ENCODE results near the gene MAPK10.

MAPK10 gene

DNA sequence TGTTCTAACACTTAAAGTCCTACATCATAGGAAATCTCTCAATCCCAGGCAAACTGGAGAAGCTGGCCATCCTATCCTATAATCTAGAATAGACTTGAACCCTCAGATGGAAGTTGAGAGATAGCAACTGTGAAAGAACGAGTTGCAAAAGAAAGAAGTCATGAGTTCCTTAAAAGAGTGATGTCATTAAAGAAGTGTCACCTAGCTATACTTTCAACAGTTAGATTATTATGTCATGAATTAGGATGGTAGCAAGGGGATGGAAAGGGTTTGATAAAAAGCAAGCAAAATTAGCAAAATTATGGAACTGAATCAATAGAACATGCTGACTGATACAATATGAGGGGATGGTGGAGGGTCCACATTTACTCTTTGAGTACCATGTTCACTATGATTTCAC, 7.1 kb upstream of the MAPK10 start:
- peak; percentile 65 for TF ChIP-seq ATF2 (tag by site-specific recombination; IDR thresholded peaks at IDR 0.05; ENCODE audit: low read depth)
- no peak for TF ChIP-seq ZNF621 (tag by site-specific recombination; IDR thresholded peaks at IDR 0.05)
- CTCF ChIA-PET: interaction anchor here (0.6 kb wide), 1 partner anchor 447 kb away, joined by 3 read pairs; no protein-coding TSS in a partner anchor

DNA sequence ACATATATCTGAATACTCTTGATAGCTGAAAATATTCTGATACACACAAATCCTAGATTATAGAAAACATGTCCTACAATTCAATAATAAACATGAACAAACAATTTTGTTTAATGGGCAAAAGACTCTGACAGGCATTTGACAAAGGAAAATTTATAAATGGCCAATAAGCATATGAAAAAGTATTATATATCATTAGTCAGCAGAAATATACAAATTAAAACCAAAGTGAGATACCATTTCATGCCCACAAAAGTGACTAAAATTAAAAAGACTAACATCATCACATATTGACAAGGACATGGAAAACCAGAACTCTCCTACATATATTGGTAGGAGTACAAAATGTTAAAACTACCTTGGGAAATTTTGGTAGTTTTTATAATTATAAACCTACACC, 2.7 kb upstream of the MAPK10 start:
- TF ChIP-seq, protein P1, sequence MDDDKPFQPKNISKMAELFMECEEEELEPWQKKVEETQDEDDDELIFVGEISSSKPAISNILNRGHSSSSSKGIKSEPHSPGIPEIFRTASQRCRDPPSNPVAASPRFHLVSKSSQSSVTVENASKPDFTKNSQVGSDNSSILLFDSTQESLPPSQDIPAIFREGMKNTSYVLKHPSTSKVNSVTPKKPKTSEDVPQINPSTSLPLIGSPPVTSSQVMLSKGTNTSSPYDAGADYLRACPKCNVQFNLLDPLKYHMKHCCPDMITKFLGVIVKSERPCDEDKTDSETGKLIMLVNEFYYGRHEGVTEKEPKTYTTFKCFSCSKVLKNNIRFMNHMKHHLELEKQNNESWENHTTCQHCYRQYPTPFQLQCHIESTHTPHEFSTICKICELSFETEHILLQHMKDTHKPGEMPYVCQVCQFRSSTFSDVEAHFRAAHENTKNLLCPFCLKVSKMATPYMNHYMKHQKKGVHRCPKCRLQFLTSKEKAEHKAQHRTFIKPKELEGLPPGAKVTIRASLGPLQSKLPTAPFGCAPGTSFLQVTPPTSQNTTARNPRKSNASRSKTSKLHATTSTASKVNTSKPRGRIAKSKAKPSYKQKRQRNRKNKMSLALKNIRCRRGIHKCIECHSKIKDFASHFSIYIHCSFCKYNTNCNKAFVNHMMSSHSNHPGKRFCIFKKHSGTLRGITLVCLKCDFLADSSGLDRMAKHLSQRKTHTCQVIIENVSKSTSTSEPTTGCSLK (tag by site-specific recombination; IDR thresholded peaks at IDR 0.05): no peak
- TF ChIP-seq SP3 (tag by site-specific recombination; IDR thresholded peaks at IDR 0.05) (no peak), ZNF311 (tag by site-specific recombination; IDR thresholded peaks at IDR 0.05; ENCODE audit: borderline replicate concordance) (no peak), ZBTB10 (tag by site-specific recombination; IDR thresholded peaks at IDR 0.05) (no peak), ZNF558 (tag by site-specific recombination; IDR thresholded peaks at IDR 0.05) (no peak)
- Histone ChIP-seq H3K36me3 (ENCODE audit: control insufficient read depth in 2 of 2, insufficient read depth in 1 of 2, low read length in 2 of 2) (no peaks in the 10 kb centered on the region), H3K27ac (ENCODE audit: extremely low read depth, low read depth, low read length) (no peak overlapping the region), H3K9me3 (ENCODE audit: control insufficient read depth, insufficient read depth, low read depth, low read length) (no peaks in the 10 kb centered on the region), H3K4me3 (ENCODE audit: low read depth, low read length) (no peak overlapping the region), H3K4me1 (ENCODE audit: control insufficient read depth, insufficient read depth, low read length) (no peaks in the 10 kb centered on the region)
- CTCF ChIA-PET: no interaction called here
- POLR2A ChIA-PET: no interaction called here

More for the DNA sequence above, 7.1 kb upstream of the MAPK10 start:
- H3K4me3 ChIP-seq (ENCODE audit: low read depth, low read length): no peak overlapping the region
- POLR2A ChIA-PET: no interaction called here
- no peak overlapping the region for H3K27ac ChIP-seq (ENCODE audit: extremely low read depth, low read depth, low read length)
- H3K36me3 ChIP-seq (ENCODE audit: control insufficient read depth in 2 of 2, insufficient read depth in 1 of 2, low read length in 2 of 2): no peaks in the 10 kb centered on the region
- no peaks in the 10 kb centered on the region for H3K4me1 ChIP-seq (ENCODE audit: control insufficient read depth, insufficient read depth, low read length)
- no peaks in the 10 kb centered on the region for H3K9me3 ChIP-seq (ENCODE audit: control insufficient read depth, insufficient read depth, low read depth, low read length)

DNA sequence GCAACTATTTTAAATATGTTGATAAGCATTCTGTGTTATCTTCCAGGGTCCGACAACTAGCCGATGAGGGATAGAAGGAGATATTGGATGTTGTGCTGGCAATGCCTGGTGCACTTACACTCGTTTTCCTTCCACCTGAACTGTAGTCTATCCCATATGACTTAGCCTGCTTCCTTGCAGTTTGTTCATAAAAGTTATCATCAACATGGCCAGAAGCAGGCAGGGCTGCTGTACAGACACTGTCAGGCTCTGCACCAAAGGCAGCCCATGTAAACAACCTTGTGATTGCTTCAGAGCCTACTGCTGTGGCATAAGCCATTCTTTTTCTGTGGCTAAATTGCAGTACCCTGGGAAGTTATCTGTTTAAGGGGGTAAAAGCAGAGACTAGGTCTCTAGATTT, 1.6 kb downstream of the MAPK10 start:
- no peaks in the 10 kb centered on the region for H3K4me1 ChIP-seq (ENCODE audit: control insufficient read depth, insufficient read depth, low read length)
- H3K9me3 ChIP-seq (ENCODE audit: control insufficient read depth, insufficient read depth, low read depth, low read length): no peaks in the 10 kb centered on the region
- H3K27ac ChIP-seq (ENCODE audit: extremely low read depth, low read depth, low read length): no peak overlapping the region
- H3K4me3 ChIP-seq (ENCODE audit: low read depth, low read length): no peak overlapping the region
- ChIA-PET CTCF (no interaction called here), POLR2A (interaction anchor here (0.6 kb wide), 1 partner anchor 39 kb away, joined by 5 read pairs; no protein-coding TSS in a partner anchor)
- no peaks in the 10 kb centered on the region for H3K36me3 ChIP-seq (ENCODE audit: control insufficient read depth in 2 of 2, insufficient read depth in 1 of 2, low read length in 2 of 2)
- TF ChIP-seq ZNF629 (tag by site-specific recombination; IDR thresholded peaks at IDR 0.05) (no peak), INSM2 (tag by site-specific recombination; IDR thresholded peaks at IDR 0.05) (no peak), ZNF2 (tag by site-specific recombination; IDR thresholded peaks at IDR 0.05) (no peak), ZXDB (tag by site-specific recombination; IDR thresholded peaks at IDR 0.05) (no peak)
- TF ChIP-seq, protein P2, sequence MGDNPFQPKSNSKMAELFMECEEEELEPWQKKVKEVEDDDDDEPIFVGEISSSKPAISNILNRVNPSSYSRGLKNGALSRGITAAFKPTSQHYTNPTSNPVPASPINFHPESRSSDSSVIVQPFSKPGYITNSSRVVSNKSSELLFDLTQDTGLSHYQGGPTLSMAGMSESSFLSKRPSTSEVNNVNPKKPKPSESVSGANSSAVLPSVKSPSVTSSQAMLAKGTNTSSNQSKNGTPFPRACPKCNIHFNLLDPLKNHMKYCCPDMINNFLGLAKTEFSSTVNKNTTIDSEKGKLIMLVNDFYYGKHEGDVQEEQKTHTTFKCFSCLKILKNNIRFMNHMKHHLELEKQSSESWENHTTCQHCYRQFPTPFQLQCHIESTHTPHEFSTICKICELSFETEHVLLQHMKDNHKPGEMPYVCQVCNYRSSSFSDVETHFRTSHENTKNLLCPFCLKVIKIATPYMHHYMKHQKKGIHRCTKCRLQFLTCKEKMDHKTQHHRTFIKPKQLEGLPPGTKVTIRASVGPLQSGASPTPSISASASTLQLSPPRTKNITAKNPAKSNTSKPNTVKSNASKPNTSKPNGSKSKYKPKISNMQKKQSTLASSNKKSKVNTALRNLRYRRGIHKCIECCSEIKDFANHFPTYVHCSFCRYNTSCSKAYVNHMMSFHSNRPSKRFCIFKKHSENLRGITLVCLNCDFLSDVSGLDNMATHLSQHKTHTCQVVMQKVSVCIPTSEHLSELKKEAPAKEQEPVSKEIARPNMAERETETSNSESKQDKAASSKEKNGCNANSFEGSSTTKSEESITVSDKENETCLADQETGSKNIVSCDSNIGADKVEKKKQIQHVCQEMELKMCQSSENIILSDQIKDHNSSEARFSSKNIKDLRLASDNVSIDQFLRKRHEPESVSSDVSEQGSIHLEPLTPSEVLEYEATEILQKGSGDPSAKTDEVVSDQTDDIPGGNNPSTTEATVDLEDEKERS (tag by site-specific recombination; IDR thresholded peaks at IDR 0.05): no peak
- TF ChIP-seq, protein P3, sequence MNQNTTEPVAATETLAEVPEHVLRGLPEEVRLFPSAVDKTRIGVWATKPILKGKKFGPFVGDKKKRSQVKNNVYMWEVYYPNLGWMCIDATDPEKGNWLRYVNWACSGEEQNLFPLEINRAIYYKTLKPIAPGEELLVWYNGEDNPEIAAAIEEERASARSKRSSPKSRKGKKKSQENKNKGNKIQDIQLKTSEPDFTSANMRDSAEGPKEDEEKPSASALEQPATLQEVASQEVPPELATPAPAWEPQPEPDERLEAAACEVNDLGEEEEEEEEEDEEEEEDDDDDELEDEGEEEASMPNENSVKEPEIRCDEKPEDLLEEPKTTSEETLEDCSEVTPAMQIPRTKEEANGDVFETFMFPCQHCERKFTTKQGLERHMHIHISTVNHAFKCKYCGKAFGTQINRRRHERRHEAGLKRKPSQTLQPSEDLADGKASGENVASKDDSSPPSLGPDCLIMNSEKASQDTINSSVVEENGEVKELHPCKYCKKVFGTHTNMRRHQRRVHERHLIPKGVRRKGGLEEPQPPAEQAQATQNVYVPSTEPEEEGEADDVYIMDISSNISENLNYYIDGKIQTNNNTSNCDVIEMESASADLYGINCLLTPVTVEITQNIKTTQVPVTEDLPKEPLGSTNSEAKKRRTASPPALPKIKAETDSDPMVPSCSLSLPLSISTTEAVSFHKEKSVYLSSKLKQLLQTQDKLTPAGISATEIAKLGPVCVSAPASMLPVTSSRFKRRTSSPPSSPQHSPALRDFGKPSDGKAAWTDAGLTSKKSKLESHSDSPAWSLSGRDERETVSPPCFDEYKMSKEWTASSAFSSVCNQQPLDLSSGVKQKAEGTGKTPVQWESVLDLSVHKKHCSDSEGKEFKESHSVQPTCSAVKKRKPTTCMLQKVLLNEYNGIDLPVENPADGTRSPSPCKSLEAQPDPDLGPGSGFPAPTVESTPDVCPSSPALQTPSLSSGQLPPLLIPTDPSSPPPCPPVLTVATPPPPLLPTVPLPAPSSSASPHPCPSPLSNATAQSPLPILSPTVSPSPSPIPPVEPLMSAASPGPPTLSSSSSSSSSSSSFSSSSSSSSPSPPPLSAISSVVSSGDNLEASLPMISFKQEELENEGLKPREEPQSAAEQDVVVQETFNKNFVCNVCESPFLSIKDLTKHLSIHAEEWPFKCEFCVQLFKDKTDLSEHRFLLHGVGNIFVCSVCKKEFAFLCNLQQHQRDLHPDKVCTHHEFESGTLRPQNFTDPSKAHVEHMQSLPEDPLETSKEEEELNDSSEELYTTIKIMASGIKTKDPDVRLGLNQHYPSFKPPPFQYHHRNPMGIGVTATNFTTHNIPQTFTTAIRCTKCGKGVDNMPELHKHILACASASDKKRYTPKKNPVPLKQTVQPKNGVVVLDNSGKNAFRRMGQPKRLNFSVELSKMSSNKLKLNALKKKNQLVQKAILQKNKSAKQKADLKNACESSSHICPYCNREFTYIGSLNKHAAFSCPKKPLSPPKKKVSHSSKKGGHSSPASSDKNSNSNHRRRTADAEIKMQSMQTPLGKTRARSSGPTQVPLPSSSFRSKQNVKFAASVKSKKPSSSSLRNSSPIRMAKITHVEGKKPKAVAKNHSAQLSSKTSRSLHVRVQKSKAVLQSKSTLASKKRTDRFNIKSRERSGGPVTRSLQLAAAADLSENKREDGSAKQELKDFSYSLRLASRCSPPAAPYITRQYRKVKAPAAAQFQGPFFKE (tag by site-specific recombination; IDR thresholded peaks at IDR 0.05; ENCODE audit: borderline replicate concordance): no peak

All from HEK293 (cell line).